GM12878 (cell line): ENCODE data around the gene MBD5. TPM values are rescaled to one million over a fixed set of nuclear protein-coding genes. Genes with fewer than 3 reads are reported as not detected.

Experiments
- ATAC-seq: fragments of 200-7000 bp; cut with Tn5 transposase; 3 replicates; pipeline ENCODE4 v1.9.1; 2020; ENCODE audit warnings: mild to moderate bottlenecking, moderate library complexity
- BruUV-seq: library from RNA; stranded (reverse); fragments of 400-500 nt; replicated peaks from 2 replicates; lab custom pipeline; 2021; lab: Mats Ljungman, UMichigan
- CTCF ChIA-PET: fragments of 300-600 bp; sonication (Branson Sonifier 250); formaldehyde crosslinking; extraction: SDS; loops from one replicate; lab custom pipeline; 2021; ENCODE audit warnings: inconsistent platforms; lab: Yijun Ruan, JAX
- POLR2A ChIA-PET: fragments of 350-600 bp; formaldehyde crosslinking; extraction: SDS; loops from one replicate; lab custom pipeline; 2021; ENCODE audit warnings: inconsistent platforms; lab: Charles Lee
- RAD21 ChIA-PET: fragments of 300-600 bp; sonication (Branson Sonifier 250); formaldehyde crosslinking; loops from one replicate; lab custom pipeline; 2023; ENCODE audit warnings: antibody characterized with exemption; ENCODE audit not compliant: unreplicated experiment; lab: Charles Lee
- SMC1A ChIA-PET: fragments of 300-600 bp; sonication (Branson Sonifier 250); formaldehyde crosslinking; loops from one replicate; lab custom pipeline; 2023; ENCODE audit not compliant: unreplicated experiment, uncharacterized antibody; lab: Charles Lee
- DNase-seq: peaks from one replicate; pipeline ENCODE4 v3.0.0-alpha.2; 2011; ENCODE audit warnings: low read depth, low spot score
- FAIRE-seq: peaks from 3 replicates; lab custom pipeline; 2011; peaks lifted over from hg19 to GRCh38; lab: Jason Lieb, UNC
- H2AFZ ChIP-seq: 2 replicates; pipeline ENCODE4 v1.6.0; 2011; ENCODE audit warnings: low read depth, low read length, control low read depth; ENCODE audit not compliant: control insufficient read depth
- H3K27ac ChIP-seq: 2 replicates; pipeline ENCODE4 v1.5.1; 2011; ENCODE audit warnings: control low read depth; ENCODE audit not compliant: control insufficient read depth, insufficient read depth
- H3K27me3 ChIP-seq, 2 experiments: replicated peaks in 1 of 2; 2 replicates each; pipeline versions ENCODE4 v1.6.0 to v1.6.1; 2011; ENCODE audit warnings: low read length in 1 of 2; ENCODE audit not compliant: control insufficient read depth in 2 of 2, insufficient read depth in 2 of 2
- H3K36me3 ChIP-seq, 2 experiments: 2 replicates each; pipeline ENCODE4 v1.5.1; 2011; ENCODE audit warnings: low read length in 1 of 2; ENCODE audit not compliant: control insufficient read depth in 2 of 2, insufficient read depth in 2 of 2
- H3K4me1 ChIP-seq: 2 replicates; pipeline ENCODE4 v1.6.1; 2011; ENCODE audit warnings: mild to moderate bottlenecking, low read length, moderate library complexity, mixed read lengths; ENCODE audit not compliant: control insufficient read depth, insufficient read depth
- H3K4me2 ChIP-seq: 2 replicates; pipeline ENCODE4 v1.6.0; 2011; ENCODE audit warnings: control low read depth; ENCODE audit not compliant: control insufficient read depth, insufficient read depth
- H3K4me3 ChIP-seq: fragments of 200-600 bp; sonication (generic); 2 replicates; pipeline ENCODE4 v1.5.1; 2016
- H3K79me2 ChIP-seq: 2 replicates; pipeline ENCODE4 v1.6.0; 2011; ENCODE audit warnings: low read length; ENCODE audit not compliant: control insufficient read depth, insufficient read depth
- H3K9ac ChIP-seq: 2 replicates; pipeline ENCODE4 v1.8.0; 2011; ENCODE audit warnings: low read length, control low read depth, mixed read lengths; ENCODE audit not compliant: control insufficient read depth, insufficient read depth
- H3K9me3 ChIP-seq: replicated peaks from 3 replicates; pipeline ENCODE4 v1.5.1; 2011; ENCODE audit warnings: mild to moderate bottlenecking, low read length; ENCODE audit not compliant: control insufficient read depth, insufficient read depth
- H4K20me1 ChIP-seq: 2 replicates; pipeline ENCODE4 v1.6.0; 2011; ENCODE audit not compliant: control insufficient read depth, insufficient read depth
- CBX5 ChIP-seq: sonication (generic); IDR thresholded peaks from 2 replicates; pipeline ENCODE4 v1.6.1; 2016; ENCODE audit warnings: low read depth, moderate library complexity, mild to moderate bottlenecking, inconsistent platforms
- FOXM1 ChIP-seq: IDR thresholded peaks from 2 replicates; pipeline ENCODE4 v1.6.1; 2012; ENCODE audit warnings: low read depth, mild to moderate bottlenecking, inconsistent platforms, low read length, moderate library complexity
- NRF1 ChIP-seq: conservative IDR thresholded peaks from 2 replicates; pipeline ENCODE4 v1.6.1; 2011; ENCODE audit warnings: mild to moderate bottlenecking, low read depth, low read length, improper control_type of control experiment
- PAX8 ChIP-seq: fragments of 450-650 bp; IDR thresholded peaks from 2 replicates; pipeline ENCODE4 v1.6.1; 2017; ENCODE audit warnings: mild to moderate bottlenecking, moderate library complexity
- REST ChIP-seq: IDR thresholded peaks from 2 replicates; pipeline ENCODE4 v1.6.1; 2012; ENCODE audit warnings: mild to moderate bottlenecking, low read depth, low read length
- in situ Hi-C: fragments of 300-500 bp; cut with MboI; formaldehyde crosslinking; loops from 9 replicates; pipeline ENCODE4 v1.14.3; 2018; ENCODE audit warnings: mixed read lengths
- intact Hi-C: fragments of 100-400 bp; cut with micrococcal nuclease; formaldehyde crosslinking; loops from one replicate; pipeline ENCODE4 v1.14.2; 2022; ENCODE audit not compliant: unreplicated experiment
- polyA plus RNA-seq, 11 experiments: library from polyadenylated mRNA; depleted of rRNA in 4 of 11; unstranded in 6 of 11; stranded (reverse) in 5 of 11; fragments of >200 nt; fragmentation: Nextera tagmentation in 4 of 11; fragmentation: Illumina TruSeq in 1 of 11; extraction: Ambion mirVana in 4 of 11; extraction: Trizol in 1 of 11; gene quantifications; 1 replicate in 1 of 11; 2 replicates in 10 of 11; pipeline versions ENCODE4 v1.2.1 to v1.2.3, GENCODE V29; 2011 to 2016; ENCODE audit warnings: inconsistent platforms in 2 of 11, missing spikeins in 2 of 11, low read depth in 1 of 11
- total RNA-seq, 4 experiments: library from RNA; depleted of rRNA in 3 of 4; stranded (reverse); fragments of >200 nt in 3 of 4; fragmentation: Illumina TruSeq in 1 of 4; extraction: Trizol in 1 of 4; gene quantifications; 2 replicates each; pipeline versions ENCODE4 v1.2.1 to v1.2.3, GENCODE V29; 2013 to 2021

MBD5 gene
- total and polyA plus RNA-seq, 10 of the 15 experiments (the other 5 are each of a cell fraction or from before 2014, with no cell fraction given): 7.4 to 58.0 (median 21.2) TPM

GRCh38 chr2:148300544-148300943, 279.7 kb downstream of the MBD5 start:
- Histone ChIP-seq H3K36me3 (no peaks in the 10 kb centered on the region), H3K4me3 (no peak overlapping the region), H4K20me1 (no peaks in the 10 kb centered on the region), H3K27ac (no peak overlapping the region), H3K9ac (no peak overlapping the region), H3K4me1 (no peaks in the 10 kb centered on the region), H3K4me2 (no peak overlapping the region), H3K9me3 (no peaks in the 10 kb centered on the region), H2AFZ (no peak overlapping the region), H3K79me2 (no peaks in the 10 kb centered on the region), H3K27me3 (no peaks in the 10 kb centered on the region)
- ChIA-PET POLR2A (no interaction called here), SMC1A (interaction anchor here (1.0 to 1.2 kb wide), 2 partner anchors 8 to 208 kb away, joined by 3 to 6 read pairs; no protein-coding TSS in a partner anchor), CTCF (interaction anchor here (1.3 kb wide), 1 partner anchor 9 kb away, joined by 5 read pairs; no protein-coding TSS in a partner anchor), RAD21 (interaction anchor here (0.6 to 1.4 kb wide), 2 partner anchors 209 to 280 kb away, joined by 3 to 4 read pairs; partner anchors contain the start of genes MBD5 and ORC4)
- ATAC-seq (no peak), DNase-seq (no peak), FAIRE-seq (no peak)
- intact Hi-C loops: no loop called here
- TF ChIP-seq PAX8: no peak
- TF ChIP-seq FOXM1: no peak
- TF ChIP-seq REST: no peak
- no peak for TF ChIP-seq CBX5
- TF ChIP-seq NRF1: no peak
- no TSS peak for BruUV-seq
- in situ Hi-C loops: no loop called here
